Esophagus muscularis mucosa (tissue), 4 donors: ENCODE measurements around the gene PTBP1.

Experiments used
- CTCF ChIP-seq, 3 experiments: fragments of 200-600 bp in 2 of 3; fragments of 450-650 bp in 1 of 3; sonication (generic) in 2 of 3; IDR thresholded peaks; one replicate each; pipeline ENCODE4 v1.5.1; 2017 to 2019; ENCODE audit warnings: antibody characterized with exemption in 3 of 3, mild to moderate bottlenecking in 2 of 3, moderate library complexity in 1 of 3
- EP300 ChIP-seq: sonication (generic); formaldehyde crosslinking; IDR thresholded peaks from one replicate; pipeline ENCODE4 v1.6.1; 2017; ENCODE audit warnings: antibody characterized with exemption
- POLR2A ChIP-seq: fragments of 450-650 bp; IDR thresholded peaks from one replicate; pipeline ENCODE4 v1.6.1; 2017; ENCODE audit warnings: antibody characterized with exemption, moderate library complexity, mild to moderate bottlenecking, low read depth
- POLR2AphosphoS5 ChIP-seq, 2 donors: sonication (generic); formaldehyde crosslinking; IDR thresholded peaks; one replicate each; pipeline ENCODE4 v1.6.1; 2017; ENCODE audit warnings: antibody characterized with exemption in 2 of 2

GRCh38 chr19:804419-805165, 7.3 kb downstream of the PTBP1 start:
- TF ChIP-seq CTCF (IDR thresholded peaks at IDR 0.05) = no peak
- no peak for TF ChIP-seq POLR2AphosphoS5 (IDR thresholded peaks at IDR 0.05)
- no peak for TF ChIP-seq EP300
- TF ChIP-seq POLR2A = no peak
